PC-3 (cell line): ENCODE data around the gene CDKN2B-AS1.

ENCODE experiments used
- CTCF ChIP-seq: fragments of 300-600 bp; sonication (generic); conservative IDR thresholded peaks from 2 replicates; pipeline ENCODE4 v1.5.1; 2017; ENCODE audit warnings: antibody characterized with exemption, low read depth, mild to moderate bottlenecking, low read length
- EZH2phosphoT487 ChIP-seq: fragments of 300-600 bp; sonication (generic); IDR thresholded peaks from 2 replicates; pipeline ENCODE4 v1.6.1; 2018; ENCODE audit warnings: mild to moderate bottlenecking, antibody characterized with exemption, low read length, borderline replicate concordance

GRCh38 chr9:22041344-22041743 is 46.8 kb downstream of the CDKN2B-AS1 start:
- TF ChIP-seq CTCF, result no peak
- no peak for TF ChIP-seq EZH2phosphoT487
